Esophagus (tissue), 2 donors: ENCODE data around the gene DUSP15. TPM values are rescaled to one million over a fixed set of nuclear protein-coding genes. Genes with fewer than 3 reads are reported as not detected.
A peak's percentile ranks its signal among the peaks of the same experiment; 100 is the strongest.

ENCODE experiments used
- H3K27ac ChIP-seq, 2 donors: one replicate each; pipeline ENCODE4 v1.5.1; 2013; ENCODE audit warnings: low read depth in 2 of 2, mild to moderate bottlenecking in 2 of 2, inconsistent platforms in 1 of 2, low read length in 1 of 2, moderate library complexity in 1 of 2
- H3K27me3 ChIP-seq, 2 donors: one replicate each; pipeline ENCODE4 v1.6.1; 2013; ENCODE audit warnings: low read length in 2 of 2, control low read depth in 1 of 2, mild to moderate bottlenecking in 1 of 2; ENCODE audit not compliant: insufficient read depth in 2 of 2, control insufficient read depth in 1 of 2
- H3K36me3 ChIP-seq, 2 donors: one replicate each; pipeline ENCODE4 v1.6.1; 2013; ENCODE audit warnings: low read length in 1 of 2; ENCODE audit not compliant: control insufficient read depth in 2 of 2, insufficient read depth in 2 of 2
- H3K4me1 ChIP-seq, 2 donors: one replicate each; pipeline ENCODE4 v1.6.1; 2013; ENCODE audit warnings: low read length in 1 of 2; ENCODE audit not compliant: control insufficient read depth in 2 of 2, insufficient read depth in 2 of 2
- H3K4me3 ChIP-seq, 2 donors: one replicate each; pipeline ENCODE4 v1.5.1; 2013; ENCODE audit warnings: low read length in 2 of 2, mild to moderate bottlenecking in 2 of 2, low read depth in 1 of 2, moderate library complexity in 1 of 2
- H3K9me3 ChIP-seq, 2 donors: one replicate each; pipeline ENCODE4 v1.6.1; 2013; ENCODE audit warnings: mild to moderate bottlenecking in 2 of 2, low read depth in 1 of 2, low read length in 1 of 2, moderate library complexity in 1 of 2; ENCODE audit not compliant: control insufficient read depth in 2 of 2, insufficient read depth in 1 of 2
- WGBS, 2 donors: extraction: QIAGEN DNeasy Blood & Tissue Kit; methylation state at CpG; one replicate each; pipeline ENCODE4 v1.1.7; 2013; 5-methylcytosine and 5-hydroxymethylcytosine counted together
- polyA plus RNA-seq, 2 donors: library from polyadenylated mRNA; stranded (reverse); fragments of 200-250 nt; gene quantifications; one replicate each; pipeline ENCODE4 v1.2.3, GENCODE V29; 2013
- donor health status: healthy with polysubstance abuse.
- donor health status: Bipolar disorder and iron deficiency.

The DUSP15 gene
- polyA plus RNA-seq, 2 donors = 0.55 to 0.58 TPM

GRCh38 chr20:31896049-31896448 is 25.7 kb upstream of the DUSP15 start:
- no peaks in the 10 kb centered on the region for H3K9me3 ChIP-seq
- H3K4me3 ChIP-seq = no peak overlapping the region
- no peaks in the 10 kb centered on the region for H3K4me1 ChIP-seq
- H3K27ac ChIP-seq = no peak overlapping the region
- H3K36me3 ChIP-seq = no peaks in the 10 kb centered on the region
- H3K27me3 ChIP-seq = no peaks in the 10 kb centered on the region
- 92 to 95% methylated on average over 9 of the region's 9 CpGs for WGBS, 2 donors

DNA sequence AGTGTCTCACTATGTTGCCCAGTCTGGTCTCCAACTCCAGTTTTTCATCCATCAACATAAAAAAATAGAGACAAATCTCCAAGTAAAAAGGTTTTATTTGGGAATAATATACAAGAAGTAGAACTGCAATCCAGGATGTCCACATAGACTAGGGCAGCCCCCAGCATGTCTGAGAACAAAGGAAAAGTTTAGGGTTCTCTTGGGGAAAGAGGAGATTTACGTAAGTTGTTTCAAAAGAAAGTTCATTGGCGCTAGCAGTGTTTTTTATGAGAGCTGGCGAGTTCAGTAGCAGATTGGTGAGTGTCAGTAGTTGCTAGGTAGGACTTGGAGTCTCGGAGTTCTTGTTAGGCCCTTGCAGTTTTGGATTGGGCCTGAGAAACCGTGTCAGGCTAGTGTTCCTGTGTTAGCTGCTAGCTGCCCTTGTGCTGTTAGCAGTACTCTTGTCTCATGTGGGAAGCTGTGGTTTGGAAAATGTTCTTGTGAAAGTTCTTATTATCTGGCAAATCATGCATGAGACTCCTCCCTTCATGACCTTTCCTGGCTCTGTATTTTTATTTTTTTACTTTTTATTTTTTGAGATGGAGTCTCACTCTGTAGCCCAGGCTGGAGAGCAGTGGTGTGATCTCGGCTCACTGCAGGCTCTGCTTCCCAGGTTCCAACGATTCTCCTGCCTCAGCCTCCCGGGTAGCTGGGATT is 24.8 kb upstream of the DUSP15 start:
- H3K36me3 ChIP-seq = no peaks in the 10 kb centered on the region
- H3K27me3 ChIP-seq = no peaks in the 10 kb centered on the region
- no peak overlapping the region for H3K4me3 ChIP-seq
- 44 to 48% methylated on average over 8 of the region's 8 CpGs for WGBS, 2 donors
- H3K9me3 ChIP-seq = no peaks in the 10 kb centered on the region
- H3K27ac ChIP-seq = no peak overlapping the region
- no peaks in the 10 kb centered on the region for H3K4me1 ChIP-seq

GRCh38 chr20:31890646-31891045 is 20.3 kb upstream of the DUSP15 start:
- Histone ChIP-seq H3K4me1 (no peaks in the 10 kb centered on the region), H3K9me3 (no peaks in the 10 kb centered on the region), H3K27me3 (no peaks in the 10 kb centered on the region), H3K4me3 (no peak overlapping the region), H3K27ac (no peak overlapping the region), H3K36me3 (no peaks in the 10 kb centered on the region)
- WGBS, 2 donors = 68 to 74% methylated on average over 8 of the region's 8 CpGs

GRCh38 chr20:31883829-31884228 is 13.5 kb upstream of the DUSP15 start:
- H3K36me3 ChIP-seq = no peaks in the 10 kb centered on the region
- H3K27ac ChIP-seq = no peak overlapping the region
- no peaks in the 10 kb centered on the region for H3K27me3 ChIP-seq
- H3K4me3 ChIP-seq = no peak overlapping the region
- H3K9me3 ChIP-seq = no peaks in the 10 kb centered on the region
- H3K4me1 ChIP-seq = no peaks in the 10 kb centered on the region

- no peaks in the 10 kb centered on the region for H3K4me1 ChIP-seq
- H3K27me3 ChIP-seq = no peaks in the 10 kb centered on the region
- H3K36me3 ChIP-seq = no peaks in the 10 kb centered on the region
- H3K4me3 ChIP-seq = no peak overlapping the region
- WGBS, 2 donors = 58 to 64% methylated on average over 5 of the region's 5 CpGs
- no peaks in the 10 kb centered on the region for H3K9me3 ChIP-seq
- H3K27ac ChIP-seq = no peak overlapping the region
Measured at GRCh38 chr20:31881945-31882344, 11.6 kb upstream of the DUSP15 start.

DNA sequence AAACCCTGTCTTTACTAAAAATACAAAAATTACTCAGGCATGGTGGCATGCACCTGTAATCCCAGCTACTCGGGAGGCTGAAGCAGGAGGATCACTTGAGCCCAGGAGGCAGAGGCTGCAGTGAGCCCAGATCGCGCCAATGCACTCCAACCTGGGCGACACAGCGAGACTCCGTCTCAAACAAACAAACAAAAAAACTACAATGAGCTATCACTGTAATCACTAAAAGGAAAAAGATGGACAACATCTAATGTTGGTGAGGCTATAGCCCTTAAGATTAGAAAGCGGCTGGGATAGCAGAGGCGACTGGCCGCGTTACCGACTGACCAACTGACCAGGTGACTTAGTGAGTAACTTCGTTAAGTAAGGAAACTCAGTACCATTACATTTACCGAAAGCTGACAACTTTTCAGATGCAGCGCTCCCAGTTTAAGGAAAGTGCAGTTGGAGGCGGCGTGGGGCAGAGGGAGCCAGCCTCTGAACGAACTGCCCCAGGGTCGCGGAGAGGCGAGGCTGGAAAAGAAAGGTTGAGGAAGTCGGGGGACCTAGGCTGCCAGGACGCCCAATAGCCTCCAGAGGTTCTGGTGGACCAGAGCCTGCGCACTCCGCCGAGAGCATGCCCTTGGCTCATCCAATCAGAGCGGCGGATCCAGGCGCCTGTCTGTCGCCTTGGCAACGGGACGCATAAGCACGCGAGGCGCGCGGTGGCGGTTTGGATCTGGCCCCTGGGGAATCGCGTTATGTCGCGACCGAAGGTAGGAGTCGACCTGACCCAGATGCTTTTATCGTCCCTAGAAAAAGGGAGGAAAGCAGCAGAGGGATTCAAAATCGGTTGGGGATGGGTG is 9.0 kb upstream of the DUSP15 start:
- 6% methylated on average over 45 of the region's 45 CpGs for WGBS, 2 donors
- H3K27ac ChIP-seq = peak overlapping the region; percentile 66 to 72

GRCh38 chr20:31877684-31878083 is 7.4 kb upstream of the DUSP15 start:
- no peak overlapping the region for H3K27ac ChIP-seq
- no peaks in the 10 kb centered on the region for H3K4me1 ChIP-seq
- H3K36me3 ChIP-seq = no peaks in the 10 kb centered on the region
- no peaks in the 10 kb centered on the region for H3K27me3 ChIP-seq
- no peaks in the 10 kb centered on the region for H3K9me3 ChIP-seq
- H3K4me3 ChIP-seq = no peak overlapping the region

More for the DNA sequence above, 9.0 kb upstream of the DUSP15 start:
- Histone ChIP-seq H3K9me3 (no peaks in the 10 kb centered on the region), H3K36me3 (no peaks in the 10 kb centered on the region), H3K4me1 (no peaks in the 10 kb centered on the region), H3K27me3 (no peaks in the 10 kb centered on the region), H3K4me3 (peak overlapping the region; percentile 58 to 68)

- no peak overlapping the region for H3K4me3 ChIP-seq
- H3K36me3 ChIP-seq = no peaks in the 10 kb centered on the region
- no peaks in the 10 kb centered on the region for H3K4me1 ChIP-seq
- no peak overlapping the region for H3K27ac ChIP-seq
- no peaks in the 10 kb centered on the region for H3K27me3 ChIP-seq
- WGBS, 2 donors = 66 to 72% methylated on average over 2 of the region's 2 CpGs
- no peaks in the 10 kb centered on the region for H3K9me3 ChIP-seq
Measured at GRCh38 chr20:31875671-31876070, 5.3 kb upstream of the DUSP15 start.

- Histone ChIP-seq H3K36me3 (no peaks in the 10 kb centered on the region), H3K27me3 (no peaks in the 10 kb centered on the region), H3K27ac (no peak overlapping the region), H3K4me3 (no peak overlapping the region), H3K4me1 (no peaks in the 10 kb centered on the region), H3K9me3 (no peaks in the 10 kb centered on the region)
- WGBS, 2 donors = 90 to 91% methylated on average over 6 of the region's 6 CpGs
Measured at GRCh38 chr20:31872406-31872805, 2.1 kb upstream of the DUSP15 start.

- WGBS, 2 donors = 95 to 100% methylated on average over 1 of the region's 1 CpG
Measured at GRCh38 chr20:31871618-31871954, 1.3 kb upstream of the DUSP15 start.

More at GRCh38 chr20:31871618-31871954, 1.3 kb upstream of the DUSP15 start:
- no peaks in the 10 kb centered on the region for H3K36me3 ChIP-seq
- no peaks in the 10 kb centered on the region for H3K27me3 ChIP-seq
- no peaks in the 10 kb centered on the region for H3K4me1 ChIP-seq
- no peak overlapping the region for H3K4me3 ChIP-seq
- H3K9me3 ChIP-seq = no peaks in the 10 kb centered on the region
- no peak overlapping the region for H3K27ac ChIP-seq
